HG02642 (cell line): ENCODE measurements around the gene ANKRD1.
"Not testable (repeated sequence)": the region's sequence is repeated elsewhere in the genome, so short reads cannot be mapped to it uniquely, and the experiment has no call there.

Source experiments
- ATAC-seq: cut with Tn5 transposase; IDR thresholded peaks from one replicate; pipeline ENCODE4 v1.9.1; 2021; ENCODE audit warnings: mild to moderate bottlenecking; ENCODE audit not compliant: unreplicated experiment, poor library complexity

ANKRD1 gene

GRCh38 chr10:90913774-90914420 lies 7.0 kb downstream of the ANKRD1 start:
- no peak for ATAC-seq

DNA sequence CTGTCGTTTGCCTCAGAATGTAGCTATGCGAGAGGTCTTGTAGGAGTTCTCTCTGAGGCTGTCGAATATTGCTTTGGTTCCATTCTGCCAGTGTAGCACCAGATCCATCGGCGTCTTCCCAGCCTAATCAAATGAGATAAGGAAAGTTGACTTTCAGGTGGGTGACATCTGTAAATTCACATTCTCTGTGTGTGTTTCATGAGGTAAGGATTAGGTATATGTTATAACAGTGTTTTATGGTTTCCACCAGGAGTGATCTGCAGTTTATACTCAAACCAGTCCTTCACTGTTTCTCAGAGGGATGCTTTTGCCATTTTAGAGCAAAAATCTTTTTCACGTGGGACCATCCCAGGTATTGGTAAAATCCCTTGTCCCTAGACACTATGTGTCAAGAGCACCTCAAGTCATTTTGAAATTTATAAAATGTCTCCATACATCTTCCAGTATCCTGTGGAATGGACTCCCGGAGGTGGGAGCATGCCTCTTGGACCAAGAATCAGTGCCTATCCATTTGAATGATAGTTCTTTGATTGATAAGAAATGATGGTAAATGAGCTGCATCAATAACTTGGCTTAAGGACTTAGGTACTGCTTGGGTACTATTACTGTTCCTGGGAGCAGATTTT lies 7.9 kb downstream of the ANKRD1 start:
- ATAC-seq = no peak

- no peak for ATAC-seq
These were observed 8.7 kb downstream of the ANKRD1 start for GRCh38 chr10:90912174-90912573.

GRCh38 chr10:90911133-90912051 lies 9.5 kb downstream of the ANKRD1 start:
- peak; percentile 85 for ATAC-seq

DNA sequence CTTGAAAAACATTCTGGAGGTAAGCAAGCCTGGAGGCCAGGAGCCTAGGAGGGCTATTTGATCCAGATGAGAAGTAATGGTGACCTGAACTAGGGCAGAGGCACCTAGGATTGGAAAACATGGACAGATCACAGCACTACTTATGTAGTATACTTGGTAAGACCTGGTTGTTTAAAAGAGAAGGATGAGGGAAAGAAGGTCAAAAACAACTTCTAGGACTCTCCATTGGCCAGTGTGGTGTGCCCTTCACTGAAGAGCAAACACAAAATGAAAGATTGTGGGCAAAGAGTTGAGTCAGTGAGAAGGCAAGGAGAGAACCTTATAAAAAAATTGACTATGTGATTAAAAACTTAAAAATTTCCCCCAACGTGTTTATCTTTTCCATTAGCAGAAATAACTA lies 14.3 kb downstream of the ANKRD1 start:
- no peak for ATAC-seq

DNA sequence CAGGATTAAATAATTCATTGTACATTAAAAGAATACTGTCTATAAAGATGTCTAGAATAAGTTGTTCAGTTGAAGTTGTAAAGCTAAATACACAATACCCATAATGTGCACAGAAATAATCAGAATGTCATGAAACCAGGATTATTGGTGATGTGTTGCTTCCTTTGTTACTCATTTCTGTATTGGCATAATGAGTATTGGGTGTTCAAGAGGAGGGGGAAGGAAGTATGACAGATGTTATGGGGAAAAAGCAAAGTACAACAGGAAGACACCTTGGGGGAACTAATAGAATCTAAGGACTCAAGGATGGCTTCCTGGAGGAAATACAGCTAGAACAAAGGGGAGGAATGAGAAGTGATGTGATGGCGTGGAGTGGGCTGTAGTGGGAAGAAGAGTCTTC lies 15.0 kb downstream of the ANKRD1 start:
- ATAC-seq = peak; percentile 48

DNA sequence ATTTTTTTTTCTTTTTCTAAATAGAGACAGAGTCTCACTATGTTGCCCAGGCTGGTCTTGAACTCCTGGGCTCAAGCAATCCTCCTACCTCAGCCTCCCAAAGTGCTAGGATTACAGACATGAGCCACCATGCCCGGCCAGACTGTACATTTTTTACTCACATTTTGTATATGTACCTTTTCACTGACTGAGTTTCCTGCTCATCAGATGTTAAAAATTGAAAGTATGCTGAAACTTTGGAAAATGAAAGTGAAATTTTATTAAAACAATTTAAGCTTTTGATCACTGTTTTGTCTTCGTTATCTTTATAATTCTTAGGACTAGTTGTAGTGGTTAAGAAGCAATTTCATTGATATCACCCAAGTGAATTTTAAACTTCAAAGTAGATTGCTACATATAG lies 24.0 kb downstream of the ANKRD1 start:
- ATAC-seq = not testable (repeated sequence)

GRCh38 chr10:90893190-90893589 lies 27.7 kb downstream of the ANKRD1 start:
- ATAC-seq = no peak

DNA sequence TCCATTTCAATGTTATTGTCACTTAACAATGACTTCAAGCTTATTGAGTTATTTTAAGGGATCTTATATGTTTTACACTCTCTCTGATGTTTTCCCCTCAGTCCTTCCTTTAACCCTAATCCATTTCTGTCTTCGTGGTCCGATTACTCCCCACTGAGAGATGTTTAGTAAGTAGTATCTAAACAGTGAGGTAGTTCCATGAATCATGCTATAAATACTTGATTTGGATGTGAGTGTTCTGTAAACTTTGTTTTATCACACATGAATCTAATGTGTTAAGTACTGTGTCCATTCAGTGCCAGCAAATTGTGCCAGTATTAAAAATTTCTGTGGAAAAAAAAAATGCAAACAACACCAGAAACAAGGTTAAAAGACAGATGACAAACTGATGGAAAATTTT lies 30.5 kb downstream of the ANKRD1 start:
- no peak for ATAC-seq

DNA sequence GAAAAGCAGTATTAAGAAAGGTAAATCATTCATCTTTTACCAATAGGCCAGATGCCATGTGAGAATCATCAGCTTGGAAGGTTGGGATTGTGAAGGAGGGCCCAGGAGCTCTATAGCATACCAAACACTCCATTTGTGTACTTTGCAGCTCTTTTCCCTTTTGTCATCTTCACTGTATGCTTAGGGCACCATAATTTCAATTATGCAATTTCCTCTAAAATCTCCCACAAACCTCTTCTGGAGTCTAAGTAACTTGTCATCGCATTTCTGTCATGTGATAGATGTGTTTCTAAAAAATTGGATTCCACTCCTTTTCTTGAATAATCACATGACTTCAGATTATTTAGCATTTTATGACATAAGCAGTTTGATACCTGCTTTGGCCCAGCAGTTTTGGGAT lies 31.3 kb downstream of the ANKRD1 start:
- no peak for ATAC-seq

- ATAC-seq = no peak
These were observed 32.5 kb downstream of the ANKRD1 start for GRCh38 chr10:90888387-90888786.

GRCh38 chr10:90887555-90887954 lies 33.3 kb downstream of the ANKRD1 start:
- ATAC-seq = no peak

- ATAC-seq = no peak
These were observed 35.7 kb downstream of the ANKRD1 start for GRCh38 chr10:90885176-90885575.

DNA sequence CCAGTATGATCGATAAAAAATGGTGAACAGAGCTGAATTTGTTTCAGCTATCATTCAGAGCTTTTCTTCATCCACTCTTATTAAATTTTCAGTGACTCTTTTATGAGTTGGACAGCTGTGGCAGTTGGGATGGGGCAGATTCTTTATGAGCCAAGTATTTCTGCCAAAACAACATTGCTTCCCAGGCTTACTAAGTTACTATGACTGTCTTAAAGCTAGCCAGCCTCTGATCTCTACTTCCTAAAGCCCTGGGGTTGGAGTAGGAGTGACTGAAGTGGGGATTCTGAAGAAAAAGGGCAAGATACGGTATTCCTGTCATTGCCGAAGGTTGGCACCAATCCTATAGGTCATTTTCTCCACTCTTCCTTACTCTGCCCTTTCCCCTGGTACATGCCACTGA lies 36.5 kb downstream of the ANKRD1 start:
- no peak for ATAC-seq

DNA sequence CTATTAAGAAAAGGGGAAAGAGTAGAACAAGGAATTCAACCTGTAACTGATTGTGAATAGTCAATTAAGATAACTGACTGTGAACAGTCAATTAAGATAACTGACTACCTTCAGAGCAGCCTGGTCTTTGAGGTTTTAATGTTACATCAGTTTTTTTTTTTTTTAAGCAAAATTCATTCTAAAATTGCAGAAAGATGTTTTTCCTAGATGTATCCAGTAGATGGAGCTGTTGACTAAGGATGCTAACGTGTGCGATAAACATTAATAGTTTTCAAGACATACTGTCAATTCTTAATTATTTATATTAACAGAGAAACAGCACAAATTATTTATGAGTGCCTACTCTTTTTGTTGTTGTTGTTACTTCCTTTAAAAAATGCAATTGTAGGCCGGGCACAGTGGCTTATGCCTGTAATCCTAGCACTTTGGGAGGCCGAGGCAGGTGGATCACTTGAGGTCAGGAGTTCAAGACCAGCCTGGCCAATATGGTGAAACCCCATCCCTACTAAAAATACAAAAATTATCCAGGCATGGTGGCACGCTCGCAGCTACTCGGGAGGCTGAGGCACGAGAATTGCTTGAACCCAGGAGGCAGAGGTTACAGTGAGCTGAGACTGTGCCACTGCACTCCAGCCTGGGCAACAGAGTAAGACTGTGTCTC lies 40.7 kb downstream of the ANKRD1 start:
- ATAC-seq = not testable (repeated sequence)

DNA sequence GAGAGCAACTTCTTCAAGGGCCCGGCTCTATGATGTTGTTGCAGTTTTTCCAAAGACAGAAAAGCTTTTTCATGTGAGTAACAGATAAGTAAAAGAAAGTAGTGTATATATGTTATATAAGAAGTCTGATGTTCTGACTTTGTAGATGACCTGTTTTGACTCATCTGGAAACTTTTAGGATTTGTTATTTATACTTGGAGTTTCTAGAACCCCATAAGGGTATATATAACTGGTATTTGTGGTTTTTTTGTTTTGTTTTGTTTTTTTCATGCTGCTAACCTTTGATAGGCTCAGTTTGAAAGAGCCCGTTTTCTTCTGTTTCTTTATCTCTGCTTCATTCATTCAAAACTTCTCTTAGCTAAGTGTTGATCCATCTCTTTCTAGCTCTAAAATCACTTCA lies 41.8 kb downstream of the ANKRD1 start:
- ATAC-seq = no peak

- no peak for ATAC-seq
These were observed 48.3 kb downstream of the ANKRD1 start for GRCh38 chr10:90872648-90873020.

- peak; percentile 97 for ATAC-seq
These were observed 48.9 kb downstream of the ANKRD1 start, which contains the start of gene RPP30 for GRCh38 chr10:90871766-90872647. TSS of gene RPP30 (plus strand) at chr10:90871974. CDS start at chr10:90871987, 13 bp downstream.

DNA sequence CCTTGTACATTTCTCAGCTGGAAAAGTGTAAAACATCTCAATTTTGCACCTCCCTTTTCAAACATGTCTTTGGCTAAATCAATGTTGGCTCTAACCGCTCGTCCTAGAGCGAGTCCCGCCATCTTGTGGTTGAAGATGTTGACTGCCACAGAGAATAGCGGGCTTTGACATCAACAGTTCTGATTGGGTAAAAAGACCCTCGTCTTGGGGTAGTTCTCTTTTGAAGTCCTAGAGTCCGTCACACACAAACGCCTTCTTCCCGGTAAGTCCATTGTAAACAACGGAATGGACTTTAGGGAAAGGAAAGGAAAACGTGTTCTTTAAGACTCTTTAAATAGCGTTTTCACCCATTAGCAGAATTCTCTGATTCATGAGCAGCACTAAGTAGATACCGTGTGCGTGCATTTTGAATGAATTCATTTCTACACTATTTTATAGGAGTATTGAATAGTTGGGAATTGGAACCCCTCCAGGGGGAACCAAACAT lies 49.6 kb downstream of the ANKRD1 start:
- peak; percentile 63 for ATAC-seq
